IPS-18a (cell line): ENCODE data around the gene ANKS1B.

Experiments
- H3K27ac ChIP-seq: one replicate; pipeline ENCODE4 v1.5.1; 2013; ENCODE audit warnings: low read length
- H3K27me3 ChIP-seq: one replicate; pipeline ENCODE4 v1.6.1; 2013; ENCODE audit warnings: mild to moderate bottlenecking, low read length; ENCODE audit not compliant: control insufficient read depth, insufficient read depth
- H3K36me3 ChIP-seq: one replicate; pipeline ENCODE4 v1.6.1; 2013; ENCODE audit warnings: low read depth, low read length; ENCODE audit not compliant: control insufficient read depth
- H3K4me1 ChIP-seq: one replicate; pipeline ENCODE4 v1.6.1; 2013; ENCODE audit warnings: low read depth, low read length; ENCODE audit not compliant: control insufficient read depth
- H3K4me3 ChIP-seq: one replicate; pipeline ENCODE4 v1.5.1; 2013; ENCODE audit warnings: low read length
- H3K9ac ChIP-seq: one replicate; pipeline ENCODE4 v1.6.1; 2013; ENCODE audit warnings: mild to moderate bottlenecking, low read length, moderate library complexity
- H3K9me3 ChIP-seq: one replicate; pipeline ENCODE4 v1.6.1; 2013; ENCODE audit warnings: low read depth, low read length; ENCODE audit not compliant: control insufficient read depth

ANKS1B gene

GRCh38 chr12:98719515-98720504 lies 1264.9 kb downstream of the ANKS1B start:
- Histone ChIP-seq H3K4me1 (no peaks in the 10 kb centered on the region), H3K9me3 (no peaks in the 10 kb centered on the region), H3K27ac (no peak overlapping the region), H3K27me3 (no peaks in the 10 kb centered on the region), H3K9ac (no peak overlapping the region), H3K4me3 (no peak overlapping the region), H3K36me3 (peaks cover under 1% of the 10 kb centered on the region)

DNA sequence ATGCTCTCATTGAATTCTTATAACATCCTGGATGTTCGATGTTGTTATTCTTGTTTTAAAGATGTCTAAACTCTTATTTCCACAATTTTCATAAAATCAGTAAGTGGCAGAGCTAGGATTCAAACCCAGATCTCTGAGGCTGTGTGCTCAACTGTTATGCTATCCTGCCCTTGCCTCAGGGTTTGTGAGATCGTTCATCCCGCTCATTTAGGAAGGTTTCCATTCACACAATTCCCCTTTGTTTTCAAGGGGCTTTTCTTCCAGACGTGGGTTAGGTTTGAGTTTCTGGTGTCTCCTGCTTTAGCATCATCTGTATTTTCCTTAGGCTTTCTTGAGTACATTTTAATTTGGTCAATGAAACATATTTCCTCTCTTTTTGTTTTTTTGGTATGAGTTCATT lies 1270.3 kb downstream of the ANKS1B start:
- H3K9ac ChIP-seq, result no peak overlapping the region
- no peaks in the 10 kb centered on the region for H3K9me3 ChIP-seq
- H3K27me3 ChIP-seq, result no peaks in the 10 kb centered on the region
- no peak overlapping the region for H3K4me3 ChIP-seq
- no peak overlapping the region for H3K27ac ChIP-seq
- no peaks in the 10 kb centered on the region for H3K36me3 ChIP-seq
- H3K4me1 ChIP-seq, result no peaks in the 10 kb centered on the region

- H3K27ac ChIP-seq, result no peak overlapping the region
Measured at GRCh38 chr12:98709022-98709421, 1275.7 kb downstream of the ANKS1B start.

DNA sequence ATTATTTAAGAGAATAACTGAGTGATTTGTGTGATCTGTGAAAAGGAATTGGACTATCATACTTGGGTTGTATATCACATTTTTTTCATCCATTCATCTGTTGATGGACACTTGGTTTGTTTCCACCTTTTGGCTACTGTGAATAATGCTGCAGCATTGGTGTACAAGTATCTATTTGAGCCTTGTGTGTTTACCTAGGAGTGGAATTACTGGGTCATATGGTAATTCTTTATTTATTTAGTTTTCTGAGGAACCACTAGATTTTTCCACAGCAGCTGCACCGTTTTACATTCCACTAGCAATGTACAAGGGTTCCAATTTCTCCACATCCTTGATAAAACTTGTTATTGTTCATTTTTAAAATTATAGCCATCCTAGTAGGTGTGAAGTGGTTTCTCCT lies 1283.6 kb downstream of the ANKS1B start:
- Histone ChIP-seq H3K4me3 (no peak overlapping the region), H3K4me1 (peaks cover 7% of the 10 kb centered on the region), H3K27ac (no peak overlapping the region), H3K27me3 (no peaks in the 10 kb centered on the region), H3K36me3 (peaks cover 2% of the 10 kb centered on the region), H3K9ac (no peak overlapping the region), H3K9me3 (no peaks in the 10 kb centered on the region)

More at GRCh38 chr12:98709022-98709421, 1275.7 kb downstream of the ANKS1B start:
- H3K9me3 ChIP-seq, result no peaks in the 10 kb centered on the region
- H3K27me3 ChIP-seq, result no peaks in the 10 kb centered on the region
- H3K4me1 ChIP-seq, result no peaks in the 10 kb centered on the region
- peaks cover 6% of the 10 kb centered on the region for H3K36me3 ChIP-seq
- no peak overlapping the region for H3K4me3 ChIP-seq
- no peak overlapping the region for H3K9ac ChIP-seq

GRCh38 chr12:98699586-98699985 lies 1285.2 kb downstream of the ANKS1B start:
- Histone ChIP-seq H3K9ac (no peak overlapping the region), H3K27ac (no peak overlapping the region), H3K36me3 (peaks cover 2% of the 10 kb centered on the region), H3K4me1 (peaks cover 16% of the 10 kb centered on the region), H3K9me3 (no peaks in the 10 kb centered on the region), H3K4me3 (no peak overlapping the region), H3K27me3 (no peaks in the 10 kb centered on the region)

GRCh38 chr12:98698603-98699463 lies 1285.9 kb downstream of the ANKS1B start:
- Histone ChIP-seq H3K36me3 (peaks cover 2% of the 10 kb centered on the region), H3K9me3 (no peaks in the 10 kb centered on the region), H3K27me3 (no peaks in the 10 kb centered on the region), H3K9ac (no peak overlapping the region), H3K27ac (no peak overlapping the region), H3K4me3 (no peak overlapping the region), H3K4me1 (peaks cover 16% of the 10 kb centered on the region)

DNA sequence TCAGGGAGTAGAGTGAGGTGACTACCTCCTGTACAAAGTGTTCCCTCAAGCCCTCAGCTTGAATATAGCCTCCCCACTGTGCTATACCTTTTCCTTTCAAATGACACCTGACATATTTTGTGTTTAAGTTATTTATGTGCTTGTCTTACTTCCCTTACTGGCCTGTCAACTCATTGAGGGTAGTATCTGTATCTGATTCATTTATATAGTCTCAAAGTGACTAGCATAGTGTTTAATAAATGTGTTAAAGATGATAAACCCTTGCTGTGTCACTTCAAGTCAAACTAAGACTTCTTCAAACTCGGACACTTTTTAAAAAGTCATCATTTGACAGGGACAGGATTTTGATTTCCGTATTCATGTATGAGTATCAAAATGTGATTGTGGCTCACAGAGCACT lies 1287.5 kb downstream of the ANKS1B start:
- Histone ChIP-seq H3K27ac (no peak overlapping the region), H3K9me3 (no peaks in the 10 kb centered on the region), H3K9ac (no peak overlapping the region), H3K27me3 (no peaks in the 10 kb centered on the region), H3K4me1 (peaks cover 16% of the 10 kb centered on the region), H3K36me3 (peaks cover 2% of the 10 kb centered on the region), H3K4me3 (no peak overlapping the region)

DNA sequence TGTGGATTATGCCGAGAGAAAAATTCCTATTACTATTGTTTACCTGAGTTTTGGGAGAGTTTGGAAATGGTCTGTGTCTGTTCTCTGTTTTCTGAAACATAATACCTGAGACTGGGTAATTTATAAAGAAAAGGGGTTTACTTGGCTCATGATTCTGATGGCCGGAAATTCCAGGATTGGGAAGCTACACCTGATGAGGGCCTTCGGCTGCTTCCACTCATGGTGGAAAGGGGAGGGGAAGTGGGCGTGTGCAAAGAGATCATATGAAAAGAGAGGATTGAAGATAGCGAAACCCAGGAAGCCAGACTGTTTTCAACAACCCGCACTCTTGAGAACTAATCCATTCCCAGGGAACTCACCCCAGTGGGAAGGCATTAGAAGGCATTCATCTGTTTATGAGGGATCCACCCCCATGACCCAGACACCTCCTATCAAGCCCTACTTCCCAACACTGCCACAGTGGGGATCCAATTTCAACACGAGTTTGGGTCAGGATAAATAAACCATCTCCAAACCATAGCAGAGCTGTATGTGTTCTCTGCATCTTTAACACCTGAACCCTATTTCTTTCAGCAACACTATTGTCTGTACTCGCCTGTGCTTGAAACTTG lies 1288.6 kb downstream of the ANKS1B start:
- H3K36me3 ChIP-seq, result peaks cover 2% of the 10 kb centered on the region
- no peaks in the 10 kb centered on the region for H3K27me3 ChIP-seq
- no peaks in the 10 kb centered on the region for H3K9me3 ChIP-seq
- H3K27ac ChIP-seq, result no peak overlapping the region
- H3K9ac ChIP-seq, result no peak overlapping the region
- peak overlapping the region; percentile 28 for H3K4me3 ChIP-seq
- H3K4me1 ChIP-seq, result peaks cover 16% of the 10 kb centered on the region

DNA sequence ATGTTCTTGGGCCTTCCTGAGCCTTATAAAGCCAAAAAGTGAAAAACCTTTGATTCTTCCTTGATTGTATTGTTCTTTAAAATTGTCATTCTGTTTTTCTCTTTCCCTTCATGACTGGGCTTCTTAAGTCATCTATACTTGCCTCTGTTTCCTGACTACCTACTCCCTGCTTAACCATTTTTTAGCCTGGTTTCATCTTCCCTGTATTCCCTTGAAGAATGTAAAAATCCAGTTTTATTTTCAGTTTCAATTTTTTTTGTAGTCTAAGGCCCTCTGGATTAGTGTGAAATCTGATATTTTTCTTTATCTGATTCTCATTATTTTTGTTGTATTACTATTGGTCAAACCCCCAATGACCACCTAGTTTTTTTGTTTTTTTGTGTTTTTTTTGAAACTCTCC lies 1293.4 kb downstream of the ANKS1B start:
- Histone ChIP-seq H3K9me3 (no peaks in the 10 kb centered on the region), H3K27me3 (no peaks in the 10 kb centered on the region), H3K4me3 (no peak overlapping the region), H3K36me3 (peaks cover 3% of the 10 kb centered on the region), H3K4me1 (peaks cover 11% of the 10 kb centered on the region), H3K27ac (no peak overlapping the region), H3K9ac (no peak overlapping the region)

GRCh38 chr12:98686603-98687002 lies 1298.1 kb downstream of the ANKS1B start:
- H3K9ac ChIP-seq, result no peak overlapping the region
- no peaks in the 10 kb centered on the region for H3K9me3 ChIP-seq
- H3K4me1 ChIP-seq, result no peaks in the 10 kb centered on the region
- H3K4me3 ChIP-seq, result no peak overlapping the region
- no peak overlapping the region for H3K27ac ChIP-seq
- H3K36me3 ChIP-seq, result peaks cover 19% of the 10 kb centered on the region
- H3K27me3 ChIP-seq, result no peaks in the 10 kb centered on the region
